ENCODE data around the gene ZNF135.

DNA sequence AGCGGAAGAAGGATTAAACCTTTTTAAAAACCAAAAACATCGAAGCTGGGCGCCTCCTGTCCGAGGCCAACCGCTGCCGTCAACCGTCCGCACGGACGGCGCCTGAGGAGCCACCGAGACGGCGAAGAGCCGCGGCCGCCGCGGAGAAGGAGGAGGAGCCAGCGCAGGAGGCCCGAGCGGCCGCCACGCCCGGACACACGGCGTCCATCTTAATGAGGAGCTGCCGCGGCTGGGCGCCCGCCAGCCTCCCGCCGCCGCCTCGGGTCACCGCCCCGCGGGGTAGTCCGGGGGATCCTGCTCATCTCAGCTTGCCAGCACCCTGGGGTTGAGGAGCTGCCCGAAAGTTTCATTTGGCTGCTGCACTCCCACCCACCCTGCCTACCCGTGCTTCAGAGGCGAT is 14.7 kb upstream of the ZNF135 start:
- TF ChIP-seq, protein P1, sequence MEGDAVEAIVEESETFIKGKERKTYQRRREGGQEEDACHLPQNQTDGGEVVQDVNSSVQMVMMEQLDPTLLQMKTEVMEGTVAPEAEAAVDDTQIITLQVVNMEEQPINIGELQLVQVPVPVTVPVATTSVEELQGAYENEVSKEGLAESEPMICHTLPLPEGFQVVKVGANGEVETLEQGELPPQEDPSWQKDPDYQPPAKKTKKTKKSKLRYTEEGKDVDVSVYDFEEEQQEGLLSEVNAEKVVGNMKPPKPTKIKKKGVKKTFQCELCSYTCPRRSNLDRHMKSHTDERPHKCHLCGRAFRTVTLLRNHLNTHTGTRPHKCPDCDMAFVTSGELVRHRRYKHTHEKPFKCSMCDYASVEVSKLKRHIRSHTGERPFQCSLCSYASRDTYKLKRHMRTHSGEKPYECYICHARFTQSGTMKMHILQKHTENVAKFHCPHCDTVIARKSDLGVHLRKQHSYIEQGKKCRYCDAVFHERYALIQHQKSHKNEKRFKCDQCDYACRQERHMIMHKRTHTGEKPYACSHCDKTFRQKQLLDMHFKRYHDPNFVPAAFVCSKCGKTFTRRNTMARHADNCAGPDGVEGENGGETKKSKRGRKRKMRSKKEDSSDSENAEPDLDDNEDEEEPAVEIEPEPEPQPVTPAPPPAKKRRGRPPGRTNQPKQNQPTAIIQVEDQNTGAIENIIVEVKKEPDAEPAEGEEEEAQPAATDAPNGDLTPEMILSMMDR (conservative IDR thresholded peaks at IDR 0.05; ENCODE audit: low read depth in 2 of 2), result no peak
- TF ChIP-seq POLR2AphosphoS5 (IDR thresholded peaks at IDR 0.05; ENCODE audit: low read depth) (no peak), ZNF114 (CRISPR knock-in tag; IDR thresholded peaks at IDR 0.05) (no peak), EZH2phosphoT487 (IDR thresholded peaks at IDR 0.05; ENCODE audit: unreplicated experiment) (no peak)
